ENCODE measurements around the gene FCER2.

DNA sequence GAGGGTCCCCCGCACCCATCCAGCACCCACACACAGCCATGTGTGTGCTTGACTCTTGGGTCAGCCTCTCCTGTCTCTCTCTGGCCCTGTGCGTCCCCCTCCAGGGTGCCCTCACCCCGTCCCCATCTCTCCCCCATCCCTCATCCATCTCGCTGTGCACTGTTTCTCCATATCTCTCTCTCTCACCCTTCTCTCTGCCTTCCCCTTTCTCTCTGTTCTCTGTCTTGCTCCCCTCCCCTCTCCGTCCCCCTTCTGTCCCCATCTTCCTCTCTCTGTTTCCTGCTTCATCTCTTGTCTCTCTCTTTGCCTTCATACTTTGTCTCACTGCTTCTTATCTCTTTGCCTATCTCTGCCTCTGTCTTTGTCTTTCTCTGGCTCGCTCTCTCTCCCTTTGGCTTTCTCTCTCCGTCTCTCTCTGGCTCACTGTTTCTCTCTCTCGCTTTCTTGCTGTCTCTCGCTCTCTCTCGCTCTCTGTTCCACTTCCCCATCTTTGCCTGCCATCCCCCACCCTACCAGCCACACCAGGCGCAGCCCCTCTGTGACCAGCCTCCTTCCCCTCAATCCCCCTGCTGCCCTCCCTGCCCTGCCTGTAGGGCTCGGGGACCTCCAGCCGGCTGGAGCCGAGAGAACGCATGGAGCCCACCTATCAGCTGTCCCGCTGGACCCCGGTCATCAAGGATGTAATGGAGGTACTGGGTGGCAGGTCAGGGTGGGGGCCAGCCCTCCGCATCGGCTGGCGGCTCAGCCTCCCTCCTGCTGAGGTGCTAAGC lies 56.1 kb downstream of the FCER2 start:
- TF ChIP-seq, protein P1, sequence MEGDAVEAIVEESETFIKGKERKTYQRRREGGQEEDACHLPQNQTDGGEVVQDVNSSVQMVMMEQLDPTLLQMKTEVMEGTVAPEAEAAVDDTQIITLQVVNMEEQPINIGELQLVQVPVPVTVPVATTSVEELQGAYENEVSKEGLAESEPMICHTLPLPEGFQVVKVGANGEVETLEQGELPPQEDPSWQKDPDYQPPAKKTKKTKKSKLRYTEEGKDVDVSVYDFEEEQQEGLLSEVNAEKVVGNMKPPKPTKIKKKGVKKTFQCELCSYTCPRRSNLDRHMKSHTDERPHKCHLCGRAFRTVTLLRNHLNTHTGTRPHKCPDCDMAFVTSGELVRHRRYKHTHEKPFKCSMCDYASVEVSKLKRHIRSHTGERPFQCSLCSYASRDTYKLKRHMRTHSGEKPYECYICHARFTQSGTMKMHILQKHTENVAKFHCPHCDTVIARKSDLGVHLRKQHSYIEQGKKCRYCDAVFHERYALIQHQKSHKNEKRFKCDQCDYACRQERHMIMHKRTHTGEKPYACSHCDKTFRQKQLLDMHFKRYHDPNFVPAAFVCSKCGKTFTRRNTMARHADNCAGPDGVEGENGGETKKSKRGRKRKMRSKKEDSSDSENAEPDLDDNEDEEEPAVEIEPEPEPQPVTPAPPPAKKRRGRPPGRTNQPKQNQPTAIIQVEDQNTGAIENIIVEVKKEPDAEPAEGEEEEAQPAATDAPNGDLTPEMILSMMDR (IDR thresholded peaks at IDR 0.05; ENCODE audit: borderline replicate concordance, extremely low read depth, low read length, poor library complexity, severe bottlenecking), result no peak
- no peak for TF ChIP-seq EZH2 (IDR thresholded peaks at IDR 0.05; ENCODE audit: borderline replicate concordance, low read depth, low read length, severe bottlenecking)
